Measurements from ENCODE around the gene NME2.

The NME2 gene

DNA sequence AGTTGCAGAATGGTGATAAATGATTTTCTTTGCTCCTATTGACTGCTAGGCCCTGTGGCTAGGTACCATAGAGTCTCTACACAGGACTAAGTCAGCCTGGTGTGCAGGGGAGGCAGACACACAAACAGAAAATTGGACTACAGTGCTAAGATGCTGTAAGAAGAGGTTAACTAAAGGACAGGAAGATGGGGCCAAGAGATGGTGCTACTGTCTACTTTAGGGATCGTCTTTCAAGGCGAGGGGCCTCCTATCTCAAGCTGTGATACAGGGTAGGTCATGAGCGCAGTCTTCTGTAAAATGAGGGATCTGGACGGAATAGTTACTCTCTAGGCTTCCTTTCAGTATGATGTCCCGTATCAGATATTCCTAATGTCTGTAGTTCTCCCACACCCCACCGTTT lies 12.0 kb upstream of the NME2 start:
- H2AFZ ChIP-seq (ENCODE audit: low read length), result peak overlapping the region; percentile 87
- H3K9me2 ChIP-seq (replicated peaks; ENCODE audit: low read depth, low read length), result no peaks in the 10 kb centered on the region
- peak overlapping the region; percentile 98 for H3K4me3 ChIP-seq (ENCODE audit: low read length, poor library complexity, severe bottlenecking)

DNA sequence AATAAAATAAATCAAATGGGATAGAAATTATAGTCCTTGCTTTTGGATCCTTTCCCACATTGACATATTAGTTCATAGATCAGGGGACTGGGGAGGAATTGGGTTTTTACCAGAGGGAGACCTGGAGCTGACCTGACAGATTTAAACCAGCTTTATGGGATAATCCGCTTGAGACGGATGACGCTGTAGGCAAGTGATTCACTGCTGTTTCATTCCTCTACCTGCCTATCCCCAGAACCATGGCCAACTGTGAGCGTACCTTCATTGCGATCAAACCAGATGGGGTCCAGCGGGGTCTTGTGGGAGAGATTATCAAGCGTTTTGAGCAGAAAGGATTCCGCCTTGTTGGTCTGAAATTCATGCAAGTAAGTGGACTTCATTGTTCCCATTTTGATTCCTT lies 10.8 kb upstream of the NME2 start:
- Histone ChIP-seq H3K27me3 (ENCODE audit: insufficient read depth, low read length, poor library complexity, severe bottlenecking) (no peaks in the 10 kb centered on the region), H3K4me1 (ENCODE audit: insufficient read depth, low read length, poor library complexity, severe bottlenecking) (peaks cover 33% of the 10 kb centered on the region), H3K9me3 (ENCODE audit: insufficient read depth, low read depth, low read length) (no peaks in the 10 kb centered on the region), H3K9me2 (replicated peaks; ENCODE audit: low read depth, low read length) (no peaks in the 10 kb centered on the region), H3K36me3 (ENCODE audit: insufficient read depth, low read length) (peaks cover 27% of the 10 kb centered on the region; the same call in 1 of the 2 replicates), H3K79me2 (ENCODE audit: insufficient read depth, low read length) (peaks cover 57% of the 10 kb centered on the region), H3K4me3 (ENCODE audit: low read length, poor library complexity, severe bottlenecking) (peak overlapping the region; percentile 98), H4K20me1 (ENCODE audit: insufficient read depth, low read length, poor library complexity, severe bottlenecking) (peaks cover 3% of the 10 kb centered on the region), H3F3A (ENCODE audit: low read depth) (no peaks in the 10 kb centered on the region), H3K9ac (ENCODE audit: low read depth, low read length, poor library complexity, severe bottlenecking) (peak overlapping the region; percentile 98), H3K4me2 (ENCODE audit: low read depth, low read length, poor library complexity, severe bottlenecking) (peak overlapping the region; percentile 99), H2AFZ (ENCODE audit: low read length) (no peak overlapping the region)
- no peak for TF ChIP-seq EZH2phosphoT487 (IDR thresholded peaks at IDR 0.05; ENCODE audit: borderline replicate concordance)
- no peak for TF ChIP-seq CTCF (conservative IDR thresholded peaks at IDR 0.05; ENCODE audit: low read length)

More for the DNA sequence above, 12.0 kb upstream of the NME2 start:
- peaks cover 3% of the 10 kb centered on the region for H4K20me1 ChIP-seq (ENCODE audit: insufficient read depth, low read length, poor library complexity, severe bottlenecking)
- H3K79me2 ChIP-seq (ENCODE audit: insufficient read depth, low read length), result peaks cover 57% of the 10 kb centered on the region
- peak overlapping the region; percentile 99 for H3K4me2 ChIP-seq (ENCODE audit: low read depth, low read length, poor library complexity, severe bottlenecking)
- no peaks in the 10 kb centered on the region for H3K27me3 ChIP-seq (ENCODE audit: insufficient read depth, low read length, poor library complexity, severe bottlenecking)
- no peaks in the 10 kb centered on the region for H3F3A ChIP-seq (ENCODE audit: low read depth)
- peaks cover 33% of the 10 kb centered on the region for H3K4me1 ChIP-seq (ENCODE audit: insufficient read depth, low read length, poor library complexity, severe bottlenecking)
- TF ChIP-seq EZH2phosphoT487 (IDR thresholded peaks at IDR 0.05; ENCODE audit: borderline replicate concordance), result no peak
- TF ChIP-seq CTCF (conservative IDR thresholded peaks at IDR 0.05; ENCODE audit: low read length), result no peak
- H3K9ac ChIP-seq (ENCODE audit: low read depth, low read length, poor library complexity, severe bottlenecking), result peak overlapping the region; percentile 98
- H3K36me3 ChIP-seq (ENCODE audit: insufficient read depth, low read length), result peaks cover 17% of the 10 kb centered on the region; the same call in 1 of the 2 replicates
- no peaks in the 10 kb centered on the region for H3K9me3 ChIP-seq (ENCODE audit: insufficient read depth, low read depth, low read length)

GRCh38 chr17:51159604-51160003 lies 6.6 kb upstream of the NME2 start:
- Histone ChIP-seq H4K20me1 (ENCODE audit: insufficient read depth, low read length, poor library complexity, severe bottlenecking) (peaks cover 3% of the 10 kb centered on the region), H3K27me3 (ENCODE audit: insufficient read depth, low read length, poor library complexity, severe bottlenecking) (no peaks in the 10 kb centered on the region), H3K36me3 (ENCODE audit: insufficient read depth, low read length) (peaks cover 55% of the 10 kb centered on the region; the same call in 1 of the 2 replicates), H3K4me3 (ENCODE audit: low read length, poor library complexity, severe bottlenecking) (no peak overlapping the region), H3K9ac (ENCODE audit: low read depth, low read length, poor library complexity, severe bottlenecking) (no peak overlapping the region), H3K9me3 (ENCODE audit: insufficient read depth, low read depth, low read length) (no peaks in the 10 kb centered on the region), H3F3A (ENCODE audit: low read depth) (no peaks in the 10 kb centered on the region), H3K4me2 (ENCODE audit: low read depth, low read length, poor library complexity, severe bottlenecking) (no peak overlapping the region), H2AFZ (ENCODE audit: low read length) (no peak overlapping the region), H3K9me2 (replicated peaks; ENCODE audit: low read depth, low read length) (no peaks in the 10 kb centered on the region), H3K4me1 (ENCODE audit: insufficient read depth, low read length, poor library complexity, severe bottlenecking) (peaks cover 23% of the 10 kb centered on the region), H3K79me2 (ENCODE audit: insufficient read depth, low read length) (peaks cover 45% of the 10 kb centered on the region)
- TF ChIP-seq CTCF (conservative IDR thresholded peaks at IDR 0.05; ENCODE audit: low read length), result no peak
- no peak for TF ChIP-seq EZH2phosphoT487 (IDR thresholded peaks at IDR 0.05; ENCODE audit: borderline replicate concordance)

Data from Loucy (cell line).